HepG2 (cell line): ENCODE data around the gene SYNE1. TPM values are rescaled to one million over a fixed set of nuclear protein-coding genes. Genes with fewer than 3 reads are reported as not detected.
A peak's percentile ranks its signal among the peaks of the same experiment; 100 is the strongest.

Experiments
- CBX2 ChIP-seq, 2 experiments: fragments of 200-600 bp in 1 of 2; sonication (generic); formaldehyde crosslinking in 1 of 2; IDR thresholded peaks; 2 replicates each; pipeline versions ENCODE4 v1.7.0 to v1.8.1; 2018 to 2022; ENCODE audit warnings: low read depth in 2 of 2, low read length in 1 of 2, mild to moderate bottlenecking in 1 of 2, missing genetic modification reagents in 1 of 2
- JUNB ChIP-seq: sonication (generic); formaldehyde crosslinking; IDR thresholded peaks from 2 replicates; pipeline ENCODE4 v1.8.0; 2022; ENCODE audit warnings: missing genetic modification reagents, mild to moderate bottlenecking, borderline replicate concordance
- PHF8 ChIP-seq: sonication (generic); formaldehyde crosslinking; IDR thresholded peaks from 2 replicates; pipeline ENCODE4 v1.5.0; 2020; ENCODE audit warnings: missing genetic modification reagents
- RBAK ChIP-seq: sonication (generic); formaldehyde crosslinking; IDR thresholded peaks from 2 replicates; pipeline ENCODE4 v1.5.1; 2020; ENCODE audit warnings: mild to moderate bottlenecking, missing genetic modification reagents
- RBM22 ChIP-seq: fragments of 200-400 bp; formaldehyde crosslinking; optimal IDR thresholded peaks from 2 replicates; pipeline ENCODE3; 2017; ENCODE audit warnings: mild to moderate bottlenecking, low read length, moderate library complexity
- RBM39 ChIP-seq: fragments of 200-400 bp; formaldehyde crosslinking; IDR thresholded peaks from one replicate; pipeline ENCODE4 v1.6.1; 2018; ENCODE audit warnings: antibody characterized with exemption, mild to moderate bottlenecking, low read depth, low read length; ENCODE audit not compliant: poor library complexity, severe bottlenecking
- SAP130 ChIP-seq: IDR thresholded peaks from 2 replicates; pipeline ENCODE4 v1.6.1; 2016; ENCODE audit warnings: low read depth
- SATB2 ChIP-seq: sonication (generic); formaldehyde crosslinking; IDR thresholded peaks from 2 replicates; pipeline ENCODE4 v1.5.0; 2020; ENCODE audit warnings: missing genetic modification reagents
- SNRNP70 ChIP-seq: fragments of 200-400 bp; formaldehyde crosslinking; IDR thresholded peaks from 2 replicates; pipeline ENCODE4 v1.6.1; 2017; ENCODE audit warnings: mild to moderate bottlenecking, low read depth, low read length, moderate library complexity
- SRSF1 ChIP-seq: fragments of 200-400 bp; formaldehyde crosslinking; optimal IDR thresholded peaks from 2 replicates; pipeline ENCODE3; 2017; ENCODE audit warnings: mild to moderate bottlenecking, low read depth, low read length, moderate library complexity
- ZBTB1 ChIP-seq: sonication (generic); formaldehyde crosslinking; IDR thresholded peaks from 2 replicates; pipeline ENCODE4 v1.4.0; 2020; ENCODE audit warnings: missing genetic modification reagents, borderline replicate concordance
- ZBTB37 ChIP-seq: sonication (generic); formaldehyde crosslinking; IDR thresholded peaks from 2 replicates; pipeline ENCODE4 v1.4.0; 2020; ENCODE audit warnings: mild to moderate bottlenecking, missing genetic modification reagents
- ZC3H13 ChIP-seq: sonication (generic); formaldehyde crosslinking; IDR thresholded peaks from 2 replicates; pipeline ENCODE4 v1.8.1; 2023; ENCODE audit warnings: mild to moderate bottlenecking, missing genetic modification reagents, moderate library complexity
- ZMYM2 ChIP-seq: sonication (generic); formaldehyde crosslinking; IDR thresholded peaks from 2 replicates; pipeline ENCODE4 v1.8.0; 2022; ENCODE audit warnings: mild to moderate bottlenecking, missing genetic modification reagents
- ZMYM4 ChIP-seq: sonication (generic); formaldehyde crosslinking; IDR thresholded peaks from 2 replicates; pipeline ENCODE4 v1.8.1; 2023; ENCODE audit warnings: mild to moderate bottlenecking, missing genetic modification reagents
- ZNF556 ChIP-seq: sonication (generic); formaldehyde crosslinking; IDR thresholded peaks from 2 replicates; pipeline ENCODE4 v1.4.0; 2020; ENCODE audit warnings: mild to moderate bottlenecking, missing genetic modification reagents, borderline replicate concordance
- ZNF558 ChIP-seq: sonication (generic); formaldehyde crosslinking; IDR thresholded peaks from 2 replicates; pipeline ENCODE4 v1.9.0; 2022; ENCODE audit warnings: mild to moderate bottlenecking, missing genetic modification reagents, borderline replicate concordance
- ZNF564 ChIP-seq: sonication (generic); formaldehyde crosslinking; IDR thresholded peaks from 2 replicates; pipeline ENCODE4 v1.8.1; 2023; ENCODE audit warnings: mild to moderate bottlenecking, missing genetic modification reagents
- ZNF704 ChIP-seq: sonication (generic); formaldehyde crosslinking; IDR thresholded peaks from 2 replicates; pipeline ENCODE4 v1.8.1; 2023; ENCODE audit warnings: mild to moderate bottlenecking, inconsistent platforms, moderate library complexity, missing genetic modification reagents, borderline replicate concordance
- ZNF737 ChIP-seq: sonication (generic); formaldehyde crosslinking; IDR thresholded peaks from 2 replicates; pipeline ENCODE4 v1.5.0; 2020; ENCODE audit warnings: missing genetic modification reagents, mild to moderate bottlenecking, borderline replicate concordance
- ZNF746 ChIP-seq: sonication (generic); formaldehyde crosslinking; IDR thresholded peaks from 2 replicates; pipeline ENCODE4 v1.8.0; 2022; ENCODE audit warnings: mild to moderate bottlenecking, missing genetic modification reagents
- polyA plus RNA-seq, 8 experiments: library from polyadenylated mRNA; depleted of rRNA in 3 of 8; stranded (reverse) in 7 of 8; unstranded in 1 of 8; fragments of >200 nt; fragmentation: Illumina TruSeq in 4 of 8; extraction: Trizol in 4 of 8; gene quantifications; 2 replicates each; pipeline versions ENCODE4 v1.2.1 to v1.2.3, GENCODE V29; 2011 to 2016; ENCODE audit warnings: low read depth in 4 of 8, missing spikeins in 1 of 8, mixed read lengths in 1 of 8; ENCODE audit not compliant: insufficient read depth in 1 of 8
- total RNA-seq, 5 experiments: library from RNA; depleted of rRNA; stranded (reverse); fragments of >200 nt; fragmentation: Illumina TruSeq; extraction: Trizol; gene quantifications; 2 replicates each; pipeline ENCODE4 v1.2.3, GENCODE V29; 2016; ENCODE audit warnings: low read depth in 1 of 5
- TF ChIP-seq, protein P1 (sequence below): sonication (generic); formaldehyde crosslinking; IDR thresholded peaks from 2 replicates; pipeline ENCODE4 v1.4.0; 2020; ENCODE audit warnings: missing genetic modification reagents, borderline replicate concordance

SYNE1 gene
- total and polyA plus RNA-seq, 2 of the 13 experiments (the other 11 are each of a cell fraction or from before 2014, with no cell fraction given): 5.5 to 15.9 TPM

GRCh38 chr6:152170702-152171667 is 466.2 kb downstream of the SYNE1 start (continued):
- TF ChIP-seq ZBTB37 (CRISPR knock-in tag) (no peak), ZNF704 (no peak), JUNB (CRISPR knock-in tag) (peak; percentile 74; the same call in 1 of the 2 replicates), ZNF737 (CRISPR knock-in tag) (no peak), ZMYM2 (CRISPR knock-in tag) (peak; percentile 57), RBAK (CRISPR knock-in tag) (no peak), ZNF556 (no peak; the same call in 1 of the 2 replicates), ZBTB1 (CRISPR knock-in tag) (no peak), ZNF746 (no peak), ZNF558 (CRISPR knock-in tag) (no peak), SAP130 (CRISPR knock-in tag) (peak; percentile 60), ZC3H13 (peak; percentile 30; the same call in 1 of the 2 replicates), RBM22 (no peak), ZNF564 (no peak), PHF8 (peak; percentile 39; the same call in 1 of the 2 replicates), SRSF1 (no peak), SNRNP70 (no peak), ZMYM4 (CRISPR knock-in tag) (peak; percentile 90), RBM39 (no peak), SATB2 (no peak), CBX2 (IDR thresholded peaks at IDR 0.05; ENCODE audit: low read depth, low read length) (no peak), CBX2 (CRISPR knock-in tag; IDR thresholded peaks at IDR 0.05; ENCODE audit: low read depth) (no peak)
- TF ChIP-seq, protein P1, sequence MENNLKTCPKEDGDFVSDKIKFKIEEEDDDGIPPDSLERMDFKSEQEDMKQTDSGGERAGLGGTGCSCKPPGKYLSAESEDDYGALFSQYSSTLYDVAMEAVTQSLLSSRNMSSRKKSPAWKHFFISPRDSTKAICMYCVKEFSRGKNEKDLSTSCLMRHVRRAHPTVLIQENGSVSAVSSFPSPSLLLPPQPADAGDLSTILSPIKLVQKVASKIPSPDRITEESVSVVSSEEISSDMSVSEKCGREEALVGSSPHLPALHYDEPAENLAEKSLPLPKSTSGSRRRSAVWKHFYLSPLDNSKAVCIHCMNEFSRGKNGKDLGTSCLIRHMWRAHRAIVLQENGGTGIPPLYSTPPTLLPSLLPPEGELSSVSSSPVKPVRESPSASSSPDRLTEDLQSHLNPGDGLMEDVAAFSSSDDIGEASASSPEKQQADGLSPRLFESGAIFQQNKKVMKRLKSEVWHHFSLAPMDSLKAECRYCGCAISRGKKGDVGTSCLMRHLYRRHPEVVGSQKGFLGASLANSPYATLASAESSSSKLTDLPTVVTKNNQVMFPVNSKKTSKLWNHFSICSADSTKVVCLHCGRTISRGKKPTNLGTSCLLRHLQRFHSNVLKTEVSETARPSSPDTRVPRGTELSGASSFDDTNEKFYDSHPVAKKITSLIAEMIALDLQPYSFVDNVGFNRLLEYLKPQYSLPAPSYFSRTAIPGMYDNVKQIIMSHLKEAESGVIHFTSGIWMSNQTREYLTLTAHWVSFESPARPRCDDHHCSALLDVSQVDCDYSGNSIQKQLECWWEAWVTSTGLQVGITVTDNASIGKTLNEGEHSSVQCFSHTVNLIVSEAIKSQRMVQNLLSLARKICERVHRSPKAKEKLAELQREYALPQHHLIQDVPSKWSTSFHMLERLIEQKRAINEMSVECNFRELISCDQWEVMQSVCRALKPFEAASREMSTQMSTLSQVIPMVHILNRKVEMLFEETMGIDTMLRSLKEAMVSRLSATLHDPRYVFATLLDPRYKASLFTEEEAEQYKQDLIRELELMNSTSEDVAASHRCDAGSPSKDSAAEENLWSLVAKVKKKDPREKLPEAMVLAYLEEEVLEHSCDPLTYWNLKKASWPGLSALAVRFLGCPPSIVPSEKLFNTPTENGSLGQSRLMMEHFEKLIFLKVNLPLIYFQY: no peak
